IMR-90 (cell line): ENCODE results near the gene GRB10. TPM values are rescaled to one million over a fixed set of nuclear protein-coding genes. Genes with fewer than 3 reads are reported as not detected.

Source experiments
- ATAC-seq: fragments of 200-7000 bp; cut with Tn5 transposase; 2 replicates; pipeline ENCODE4 v1.9.1; 2020; ENCODE audit warnings: low read depth, mild to moderate bottlenecking, moderate library complexity
- BruUV-seq: library from RNA; stranded (reverse); fragments of 400-500 nt; replicated peaks from 2 replicates; lab custom pipeline; 2021; lab: Mats Ljungman, UMichigan
- CTCF ChIA-PET: fragments of 300-600 bp; formaldehyde crosslinking; extraction: SDS; loops from one replicate; lab custom pipeline; 2021; ENCODE audit warnings: antibody characterized with exemption; lab: Yijun Ruan, JAX
- POLR2A ChIA-PET: fragments of 300-600 bp; sonication (Branson Sonifier 250); formaldehyde crosslinking; loops from one replicate; lab custom pipeline; 2022; ENCODE audit warnings: antibody characterized with exemption; ENCODE audit not compliant: unreplicated experiment; lab: Charles Lee
- DNase-seq: peaks from one replicate; pipeline ENCODE4 v3.0.0; 2013
- H2AFZ ChIP-seq: replicated peaks from 2 replicates; pipeline ENCODE3; 2013; ENCODE audit warnings: low read length, mild to moderate bottlenecking; ENCODE audit not compliant: poor library complexity
- H2AK5ac ChIP-seq: 2 replicates; pipeline ENCODE4 v1.6.1; 2013; ENCODE audit warnings: low read depth, low read length, inconsistent platforms
- H2AK9ac ChIP-seq: replicated peaks from 2 replicates; pipeline ENCODE3; 2013; ENCODE audit warnings: mild to moderate bottlenecking, low read depth, low read length, moderate library complexity; ENCODE audit not compliant: poor library complexity
- H2BK120ac ChIP-seq: 2 replicates; pipeline ENCODE4 v1.6.1; 2013; ENCODE audit warnings: low read depth, low read length, inconsistent platforms
- H2BK15ac ChIP-seq: 3 replicates; pipeline ENCODE4 v1.6.1; 2013; ENCODE audit warnings: low read depth, low read length, inconsistent platforms
- H2BK20ac ChIP-seq: 2 replicates; pipeline ENCODE4 v1.6.1; 2013; ENCODE audit warnings: low read depth, mild to moderate bottlenecking, inconsistent platforms, low read length, moderate library complexity
- H2BK5ac ChIP-seq: 2 replicates; pipeline ENCODE4 v1.6.1; 2013; ENCODE audit warnings: mild to moderate bottlenecking, low read depth, low read length, inconsistent platforms; ENCODE audit not compliant: poor library complexity, severe bottlenecking
- H3K14ac ChIP-seq: replicated peaks from 2 replicates; pipeline ENCODE4 v1.6.1; 2013; ENCODE audit warnings: low read depth, low read length, inconsistent platforms
- H3K18ac ChIP-seq: 2 replicates; pipeline ENCODE4 v1.6.1; 2013; ENCODE audit warnings: low read depth, low read length, control low read depth
- H3K23ac ChIP-seq: 2 replicates; pipeline ENCODE4 v1.6.1; 2013; ENCODE audit warnings: low read depth, low read length, inconsistent platforms
- H3K27ac ChIP-seq: 2 replicates; pipeline ENCODE4 v1.5.1; 2013; ENCODE audit warnings: mild to moderate bottlenecking, control low read depth, low read length; ENCODE audit not compliant: insufficient read depth
- H3K27me3 ChIP-seq: 2 replicates; pipeline ENCODE4 v1.6.1; 2013; ENCODE audit warnings: low read length; ENCODE audit not compliant: control insufficient read depth, insufficient read depth
- H3K36me3 ChIP-seq: 2 replicates; pipeline ENCODE4 v1.6.1; 2013; ENCODE audit warnings: low read length, mixed read lengths; ENCODE audit not compliant: control insufficient read depth, insufficient read depth
- H3K4ac ChIP-seq: 2 replicates; pipeline ENCODE4 v1.6.1; 2013; ENCODE audit warnings: low read depth, low read length, inconsistent platforms
- H3K4me1 ChIP-seq: 2 replicates; pipeline ENCODE4 v1.6.1; 2013; ENCODE audit warnings: low read length, mixed read lengths; ENCODE audit not compliant: control insufficient read depth, insufficient read depth
- H3K4me2 ChIP-seq: 2 replicates; pipeline ENCODE4 v1.6.1; 2013; ENCODE audit warnings: low read depth, mild to moderate bottlenecking, control low read depth, low read length, moderate library complexity
- H3K4me3 ChIP-seq: 2 replicates; pipeline ENCODE4 v1.5.1; 2013; ENCODE audit warnings: low read depth, mild to moderate bottlenecking, control low read depth, low read length, moderate library complexity; ENCODE audit not compliant: insufficient read depth
- H3K56ac ChIP-seq: 2 replicates; pipeline ENCODE4 v1.6.1; 2013; ENCODE audit warnings: low read length, inconsistent platforms; ENCODE audit not compliant: insufficient read depth; ENCODE audit errors: extremely low read depth
- H3K79me1 ChIP-seq, 2 experiments: 2 replicates each; pipeline ENCODE4 v1.6.1; 2013; ENCODE audit warnings: low read length in 2 of 2, inconsistent platforms in 1 of 2, low read depth in 1 of 2
- H3K9ac ChIP-seq: 2 replicates; pipeline ENCODE4 v1.6.1; 2013; ENCODE audit warnings: low read depth, low read length, control low read depth
- H3K9me1 ChIP-seq: 2 replicates; pipeline ENCODE4 v1.6.1; 2013; ENCODE audit warnings: low read length, inconsistent platforms; ENCODE audit not compliant: insufficient read depth
- H3K9me3 ChIP-seq: 2 replicates; pipeline ENCODE4 v1.6.1; 2013; ENCODE audit warnings: low read length; ENCODE audit not compliant: control insufficient read depth, insufficient read depth
- H4K20me1 ChIP-seq: 2 replicates; pipeline ENCODE4 v1.6.1; 2013; ENCODE audit warnings: low read length, inconsistent platforms; ENCODE audit not compliant: insufficient read depth
- H4K5ac ChIP-seq: 2 replicates; pipeline ENCODE4 v1.6.1; 2013; ENCODE audit warnings: mild to moderate bottlenecking, low read depth, low read length, control low read depth
- H4K8ac ChIP-seq, 2 experiments: 2 replicates each; pipeline ENCODE4 v1.6.1; 2013; ENCODE audit warnings: low read depth in 2 of 2, low read length in 2 of 2, control low read depth in 1 of 2, inconsistent platforms in 1 of 2
- H4K91ac ChIP-seq: 2 replicates; pipeline ENCODE4 v1.6.1; 2013; ENCODE audit warnings: low read depth, low read length, inconsistent platforms; ENCODE audit not compliant: insufficient read depth
- BHLHE40 ChIP-seq: fragments of 150-350 bp; IDR thresholded peaks from 2 replicates; pipeline ENCODE4 v1.6.1; 2016; ENCODE audit warnings: mild to moderate bottlenecking, low read depth, low read length
- CEBPB ChIP-seq: IDR thresholded peaks from 2 replicates; pipeline ENCODE4 v1.6.1; 2012; ENCODE audit warnings: low read depth, low read length, improper control_type of control experiment
- CHD1 ChIP-seq: IDR thresholded peaks from 2 replicates; pipeline ENCODE4 v1.6.1; 2012; ENCODE audit warnings: low read depth, low read length, improper control_type of control experiment
- CTCF ChIP-seq: conservative IDR thresholded peaks from 2 replicates; pipeline ENCODE4 v1.5.1; 2012; ENCODE audit warnings: mild to moderate bottlenecking, low read depth, low read length, improper control_type of control experiment
- ELK1 ChIP-seq: fragments of 150-350 bp; IDR thresholded peaks from 2 replicates; pipeline ENCODE4 v1.6.1; 2016; ENCODE audit warnings: low read depth, mild to moderate bottlenecking, low read length, moderate library complexity, borderline replicate concordance
- FOS ChIP-seq: fragments of 150-350 bp; IDR thresholded peaks from 2 replicates; pipeline ENCODE4 v1.6.1; 2016; ENCODE audit warnings: low read depth, low read length
- MAFK ChIP-seq: IDR thresholded peaks from 2 replicates; pipeline ENCODE4 v1.6.1; 2012; ENCODE audit warnings: low read depth, low read length, improper control_type of control experiment
- MAZ ChIP-seq: IDR thresholded peaks from 2 replicates; pipeline ENCODE4 v1.6.1; 2012; ENCODE audit warnings: low read depth, mild to moderate bottlenecking, low read length, improper control_type of control experiment, moderate library complexity, borderline replicate concordance
- MXI1 ChIP-seq: IDR thresholded peaks from 2 replicates; pipeline ENCODE4 v1.6.1; 2012; ENCODE audit warnings: low read depth, mild to moderate bottlenecking, low read length, moderate library complexity, borderline replicate concordance
- NFE2L2 ChIP-seq: fragments of 150-350 bp; IDR thresholded peaks from 2 replicates; pipeline ENCODE4 v1.6.1; 2016; ENCODE audit warnings: low read depth, mild to moderate bottlenecking, low read length
- POLR2A ChIP-seq: IDR thresholded peaks from 2 replicates; pipeline ENCODE4 v1.6.1; 2012; ENCODE audit warnings: mild to moderate bottlenecking, low read depth, low read length
- RAD21 ChIP-seq: IDR thresholded peaks from 2 replicates; pipeline ENCODE4 v1.6.1; 2012; ENCODE audit warnings: low read length, improper control_type of control experiment
- RCOR1 ChIP-seq: IDR thresholded peaks from 2 replicates; pipeline ENCODE4 v1.6.1; 2012; ENCODE audit warnings: mild to moderate bottlenecking, low read length, improper control_type of control experiment; ENCODE audit not compliant: insufficient replicate concordance
- RFX5 ChIP-seq: IDR thresholded peaks from 2 replicates; pipeline ENCODE4 v1.8.0; 2012; ENCODE audit warnings: low read depth, mild to moderate bottlenecking, low read length, moderate library complexity
- SMC3 ChIP-seq: fragments of 150-350 bp; IDR thresholded peaks from 2 replicates; pipeline ENCODE4 v1.6.1; 2016; ENCODE audit warnings: low read depth, mild to moderate bottlenecking, antibody characterized with exemption, low read length, moderate library complexity
- WGBS, 2 experiments: methylation state at CpG; one replicate each; pipeline versions ENCODE4 v1.1.5 to v1.1.7; 2013; ENCODE audit warnings: missing lambda C conversion rate in 2 of 2; ENCODE audit not compliant: insufficient read length in 1 of 2; ENCODE audit errors: extremely low coverage in 2 of 2; 5-methylcytosine and 5-hydroxymethylcytosine counted together
- dilution Hi-C: fragments of 300-500 bp; cut with HindIII; formaldehyde crosslinking; loops from one replicate; pipeline ENCODE4 v1.14.3; 2018; ENCODE audit warnings: low sequenced_read_pairs; ENCODE audit not compliant: unreplicated experiment
- in situ Hi-C: fragments of 300-500 bp; cut with MboI; formaldehyde crosslinking; loops from 3 replicates; pipeline ENCODE4 v1.14.3; 2019; ENCODE audit warnings: low sequenced_read_pairs, inconsistent platforms, mixed read lengths
- intact Hi-C: fragments of 100-400 bp; cut with micrococcal nuclease; formaldehyde crosslinking; loops from 2 replicates; pipeline ENCODE4 v1.10.0; 2022
- polyA plus RNA-seq, 3 experiments: library from polyadenylated mRNA; depleted of rRNA; stranded (reverse); fragments of >200 nt; gene quantifications; 2 replicates each; pipeline ENCODE4 v1.2.3, GENCODE V29; 2012; ENCODE audit warnings: low replicate concordance in 1 of 3
- total RNA-seq: library from RNA; depleted of rRNA; stranded (reverse); fragments of >200 nt; gene quantifications from 2 replicates; pipeline ENCODE4 v1.2.3, GENCODE V29; 2012
- TF ChIP-seq, protein P1 (sequence below): fragments of 150-350 bp; IDR thresholded peaks from 2 replicates; pipeline ENCODE4 v1.6.1; 2017; ENCODE audit warnings: mild to moderate bottlenecking, antibody characterized with exemption, low read length, low read depth

The GRB10 gene
- total and polyA plus RNA-seq, 2 of the 4 experiments (the other 2 are of a cell fraction) = 6.3 to 15.1 TPM

GRCh38 chr7:50543776-50544442, 238.8 kb downstream of the GRB10 start:
- no peaks in the 10 kb centered on the region for H3K36me3 ChIP-seq
- H3K56ac ChIP-seq = no peak overlapping the region
- H4K5ac ChIP-seq = no peak overlapping the region
- H3K79me1 ChIP-seq = no peaks in the 10 kb centered on the region
- no peaks in the 10 kb centered on the region for H3K4me1 ChIP-seq
- WGBS, 2 experiments = 77% methylated on average over 6 of the region's 18 CpGs; no CpG with 5 or more reads in 1 of the 2 experiments
- TF ChIP-seq CHD1 (no peak), MAFK (no peak), SMC3 (no peak), RCOR1 (no peak), MAZ (no peak), RAD21 (no peak), POLR2A (no peak), FOS (no peak), RFX5 (no peak), NFE2L2 (no peak), MXI1 (no peak), CTCF (no peak), ELK1 (no peak), BHLHE40 (no peak), CEBPB (no peak)
- TF ChIP-seq, protein P1, sequence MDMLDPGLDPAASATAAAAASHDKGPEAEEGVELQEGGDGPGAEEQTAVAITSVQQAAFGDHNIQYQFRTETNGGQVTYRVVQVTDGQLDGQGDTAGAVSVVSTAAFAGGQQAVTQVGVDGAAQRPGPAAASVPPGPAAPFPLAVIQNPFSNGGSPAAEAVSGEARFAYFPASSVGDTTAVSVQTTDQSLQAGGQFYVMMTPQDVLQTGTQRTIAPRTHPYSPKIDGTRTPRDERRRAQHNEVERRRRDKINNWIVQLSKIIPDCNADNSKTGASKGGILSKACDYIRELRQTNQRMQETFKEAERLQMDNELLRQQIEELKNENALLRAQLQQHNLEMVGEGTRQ = no peak
- H3K4me2 ChIP-seq = no peak overlapping the region
- H3K9me1 ChIP-seq = no peaks in the 10 kb centered on the region
- ChIA-PET CTCF (no interaction called here), POLR2A (no interaction called here)
- no peak overlapping the region for H2BK15ac ChIP-seq
- ATAC-seq (no peak), DNase-seq (no peak)
- H4K8ac ChIP-seq = no peak overlapping the region
- H3K14ac ChIP-seq = no peak overlapping the region
- intact Hi-C loops = no loop called here
- dilution Hi-C loops = no loop called here
- no peak overlapping the region for H2BK20ac ChIP-seq
- no peak overlapping the region for H3K27ac ChIP-seq
- H4K91ac ChIP-seq = no peak overlapping the region
- H2BK120ac ChIP-seq = no peak overlapping the region
- no peak overlapping the region for H2BK5ac ChIP-seq
- H3K23ac ChIP-seq = no peak overlapping the region
- H3K27me3 ChIP-seq = peaks cover 17% of the 10 kb centered on the region
- no peak overlapping the region for H3K4ac ChIP-seq
- in situ Hi-C loops = no loop called here
- no peak overlapping the region for H2AK5ac ChIP-seq
- no peak overlapping the region for H3K9ac ChIP-seq
- H3K4me3 ChIP-seq = no peak overlapping the region
- H2AFZ ChIP-seq = no peak overlapping the region
- no peaks in the 10 kb centered on the region for H4K20me1 ChIP-seq
- no peak overlapping the region for H3K18ac ChIP-seq
- no TSS peak for BruUV-seq
- no peaks in the 10 kb centered on the region for H3K9me3 ChIP-seq
- no peak overlapping the region for H2AK9ac ChIP-seq
